SK-N-SH treated with all-trans-retinoic acid at 6 μM for 48 hours (cell line): Measurements from ENCODE around the gene BLOC1S4.

Source experiments
- ATAC-seq: fragments of 200-7000 bp; cut with Tn5 transposase; 3 replicates; pipeline ENCODE4 v1.9.1; 2020; ENCODE audit warnings: mild to moderate bottlenecking, moderate library complexity
- ARNTL ChIP-seq: fragments of 450-650 bp; formaldehyde crosslinking; IDR thresholded peaks from 2 replicates; pipeline ENCODE4 v1.5.0; 2020; ENCODE audit warnings: low read depth, mild to moderate bottlenecking, moderate library complexity, borderline replicate concordance
- BACH2 ChIP-seq: fragments of 250-450 bp; sonication (Bioruptor Pico); IDR thresholded peaks from 2 replicates; pipeline ENCODE4 v1.9.0; 2021; ENCODE audit warnings: mild to moderate bottlenecking, borderline replicate concordance
- CREB5 ChIP-seq: fragments of 250-450 bp; sonication (Bioruptor Pico); IDR thresholded peaks from 2 replicates; pipeline ENCODE4 v1.5.1; 2020; ENCODE audit warnings: low read depth, mild to moderate bottlenecking, moderate library complexity
- CSDC2 ChIP-seq: fragments of 250-450 bp; sonication (Bioruptor Pico); IDR thresholded peaks from 2 replicates; pipeline ENCODE4 v1.5.0; 2020; ENCODE audit warnings: mild to moderate bottlenecking, moderate library complexity
- CSRNP3 ChIP-seq: fragments of 250-450 bp; sonication (Bioruptor Pico); IDR thresholded peaks from 2 replicates; pipeline ENCODE4 v1.5.1; 2021; ENCODE audit warnings: mild to moderate bottlenecking, moderate library complexity
- ESRRG ChIP-seq: fragments of 250-450 bp; sonication (Bioruptor Pico); IDR thresholded peaks from 2 replicates; pipeline ENCODE4 v1.6.1; 2021; ENCODE audit warnings: mild to moderate bottlenecking
- GLIS3 ChIP-seq: fragments of 250-450 bp; sonication (Bioruptor Pico); IDR thresholded peaks from 2 replicates; pipeline ENCODE4 v1.5.0; 2020; ENCODE audit warnings: mild to moderate bottlenecking, moderate library complexity
- ISL1 ChIP-seq: fragments of 250-450 bp; sonication (Bioruptor Pico); IDR thresholded peaks from 2 replicates; pipeline ENCODE4 v2.1.2; 2022; ENCODE audit warnings: mild to moderate bottlenecking, moderate library complexity
- OSR1 ChIP-seq: fragments of 250-450 bp; sonication (Bioruptor Pico); IDR thresholded peaks from 2 replicates; pipeline ENCODE4 v1.8.0; 2022; ENCODE audit warnings: moderate library complexity, mild to moderate bottlenecking, inconsistent platforms
- PATZ1 ChIP-seq: fragments of 250-450 bp; sonication (Bioruptor Pico); IDR thresholded peaks from 2 replicates; pipeline ENCODE4 v1.8.0; 2020; ENCODE audit warnings: mild to moderate bottlenecking, moderate library complexity, borderline replicate concordance
- PPARA ChIP-seq: fragments of 250-450 bp; sonication (Bioruptor Pico); IDR thresholded peaks from 2 replicates; pipeline ENCODE4 v1.5.0; 2020; ENCODE audit warnings: mild to moderate bottlenecking, borderline replicate concordance
- RARB ChIP-seq: fragments of 250-450 bp; sonication (Bioruptor Pico); IDR thresholded peaks from 2 replicates; pipeline ENCODE4 v1.8.0; 2021; ENCODE audit warnings: mild to moderate bottlenecking, moderate library complexity
- SNAI2 ChIP-seq: fragments of 250-450 bp; sonication (Bioruptor Pico); IDR thresholded peaks from 2 replicates; pipeline ENCODE4 v1.5.0; 2020; ENCODE audit warnings: mild to moderate bottlenecking, moderate library complexity
- TOX ChIP-seq: fragments of 250-450 bp; sonication (Bioruptor Pico); IDR thresholded peaks from 2 replicates; pipeline ENCODE4 v1.8.0; 2021; ENCODE audit warnings: mild to moderate bottlenecking, moderate library complexity, borderline replicate concordance
- TSHZ2 ChIP-seq: fragments of 250-450 bp; sonication (Bioruptor Pico); IDR thresholded peaks from 2 replicates; pipeline ENCODE4 v1.5.0; 2020; ENCODE audit warnings: mild to moderate bottlenecking, moderate library complexity
- ZFP3 ChIP-seq: fragments of 250-450 bp; sonication (Bioruptor Pico); IDR thresholded peaks from 2 replicates; pipeline ENCODE4 v1.5.0; 2020; ENCODE audit warnings: mild to moderate bottlenecking, moderate library complexity
- ZFP30 ChIP-seq: fragments of 450-650 bp; formaldehyde crosslinking; IDR thresholded peaks from 2 replicates; pipeline ENCODE4 v1.5.0; 2022; ENCODE audit warnings: mild to moderate bottlenecking, moderate library complexity
- ZNF565 ChIP-seq: fragments of 450-650 bp; formaldehyde crosslinking; conservative IDR thresholded peaks from 2 replicates; pipeline ENCODE4 v1.5.0; 2020; ENCODE audit warnings: low read depth, mild to moderate bottlenecking, moderate library complexity
- ZNF70 ChIP-seq: fragments of 450-650 bp; formaldehyde crosslinking; IDR thresholded peaks from 2 replicates; pipeline ENCODE4 v1.5.0; 2020; ENCODE audit warnings: mild to moderate bottlenecking, moderate library complexity
- ZNF8 ChIP-seq: fragments of 450-650 bp; formaldehyde crosslinking; IDR thresholded peaks from 2 replicates; pipeline ENCODE4 v1.5.0; 2020; ENCODE audit warnings: mild to moderate bottlenecking, moderate library complexity

The BLOC1S4 gene

GRCh38 chr4:6716018-6716911 lies at the start of gene BLOC1S4:
BLOC1S4 (plus strand) TSS chr4:6716174; CDS start chr4:6716210, 36 bp downstream.
- peak; percentile 79 for ATAC-seq

GRCh38 chr4:6668391-6668790 lies 47.6 kb upstream of the BLOC1S4 start:
- ATAC-seq: no peak
- TF ChIP-seq ESRRG (CRISPR knock-in tag) (no peak), RARB (CRISPR knock-in tag) (no peak), ARNTL (no peak), ZNF70 (CRISPR knock-in tag) (no peak), OSR1 (CRISPR knock-in tag) (no peak), TOX (no peak), PATZ1 (no peak), ZFP30 (CRISPR knock-in tag) (no peak), CSRNP3 (CRISPR knock-in tag) (no peak)
- TF ChIP-seq, all 23 proteins: peak for 0

More at GRCh38 chr4:6716018-6716911, at the start of gene BLOC1S4:
- TF ChIP-seq CSRNP3 (CRISPR knock-in tag) (no peak), GLIS3 (CRISPR knock-in tag) (no peak), CSDC2 (0 out of 2 replicates have a peak, but pooled peaks have one; percentile 70), TSHZ2 (peak; percentile 97), BACH2 (CRISPR knock-in tag) (peak; percentile 58; the same call in 1 of the 2 replicates), SNAI2 (peak; percentile 92; the same call in 1 of the 2 replicates), ZFP3 (CRISPR knock-in tag) (peak; percentile 75; the same call in 1 of the 2 replicates), ZFP30 (CRISPR knock-in tag) (0 out of 2 replicates have a peak, but pooled peaks have one; percentile 15)

- no peak for ATAC-seq
Observed at GRCh38 chr4:6671648-6672047, 44.3 kb upstream of the BLOC1S4 start.

More at GRCh38 chr4:6671648-6672047, 44.3 kb upstream of the BLOC1S4 start:
- TF ChIP-seq CREB5 (no peak), SNAI2 (no peak), ZFP3 (CRISPR knock-in tag) (no peak), ISL1 (CRISPR knock-in tag) (no peak), PPARA (CRISPR knock-in tag) (no peak), ZNF565 (CRISPR knock-in tag) (no peak), ZNF70 (CRISPR knock-in tag) (no peak), RARB (CRISPR knock-in tag) (no peak), CSRNP3 (CRISPR knock-in tag) (no peak), TSHZ2 (no peak), ZNF8 (CRISPR knock-in tag) (no peak), BACH2 (CRISPR knock-in tag) (no peak), ZFP30 (CRISPR knock-in tag) (no peak), OSR1 (CRISPR knock-in tag) (no peak), GLIS3 (CRISPR knock-in tag) (no peak)
